HG03196 (cell line): Measurements from ENCODE around the gene NR5A1.

ENCODE experiments used
- ATAC-seq: cut with Tn5 transposase; IDR thresholded peaks from one replicate; pipeline ENCODE4 v1.9.1; 2021; ENCODE audit not compliant: unreplicated experiment

Gene NR5A1

DNA sequence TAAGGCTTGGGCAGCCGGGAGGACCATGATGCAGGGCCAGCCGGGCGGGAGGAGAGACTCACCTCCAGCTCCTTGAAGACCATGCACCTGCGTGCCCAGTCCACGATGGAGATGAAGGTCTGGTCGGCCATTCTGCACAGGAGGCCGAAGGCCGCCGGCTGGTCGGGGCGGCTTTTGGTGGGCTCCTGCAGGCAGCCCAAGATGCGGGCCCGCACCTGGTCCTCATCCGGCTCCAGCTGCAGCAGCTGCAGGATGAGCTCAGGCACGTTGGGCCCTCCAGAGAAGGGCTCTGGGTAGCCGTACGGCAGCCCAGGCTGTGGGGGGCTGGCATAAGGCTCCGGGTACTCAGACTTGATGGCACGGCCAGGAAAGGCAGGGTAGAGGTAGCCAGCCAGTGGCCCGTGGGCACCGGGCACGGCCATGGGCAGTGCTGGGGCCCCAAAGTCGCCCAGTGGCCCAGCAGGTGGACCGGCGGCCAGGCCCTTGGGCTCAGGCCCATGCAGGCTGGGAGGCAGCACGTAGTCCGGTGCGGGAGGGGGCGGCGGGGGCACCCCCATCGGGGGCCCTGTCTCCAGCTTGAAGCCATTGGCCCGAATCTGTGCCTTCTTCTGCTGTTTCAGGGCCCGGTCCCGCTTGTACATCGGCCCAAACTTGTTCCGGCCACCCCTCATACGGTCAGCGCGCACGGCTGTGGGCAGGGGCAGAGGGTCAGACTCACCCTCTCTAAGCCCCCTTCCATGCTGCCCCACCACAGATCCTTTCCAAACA, 7.0 kb downstream of the NR5A1 start:
- no peak for ATAC-seq

DNA sequence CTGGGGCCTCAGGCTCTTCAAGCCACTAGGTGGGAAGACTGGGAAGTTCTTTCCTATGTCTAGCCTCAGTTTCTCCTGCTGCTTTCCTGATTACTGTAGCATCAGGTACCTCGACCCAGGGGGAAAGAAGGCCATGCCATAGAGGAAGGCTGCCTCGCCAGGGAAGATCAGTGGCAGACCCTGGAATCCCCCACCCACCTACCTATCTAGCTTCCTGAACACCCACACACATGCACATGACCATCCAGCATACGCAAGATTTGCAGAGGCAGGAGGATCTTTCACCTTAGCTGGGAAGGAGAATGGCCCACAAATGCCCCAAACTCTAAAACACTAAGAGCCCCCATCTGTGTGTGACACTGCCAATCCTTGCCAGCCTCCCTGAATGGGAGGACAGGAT, 8.0 kb downstream of the NR5A1 start:
- ATAC-seq = no peak

DNA sequence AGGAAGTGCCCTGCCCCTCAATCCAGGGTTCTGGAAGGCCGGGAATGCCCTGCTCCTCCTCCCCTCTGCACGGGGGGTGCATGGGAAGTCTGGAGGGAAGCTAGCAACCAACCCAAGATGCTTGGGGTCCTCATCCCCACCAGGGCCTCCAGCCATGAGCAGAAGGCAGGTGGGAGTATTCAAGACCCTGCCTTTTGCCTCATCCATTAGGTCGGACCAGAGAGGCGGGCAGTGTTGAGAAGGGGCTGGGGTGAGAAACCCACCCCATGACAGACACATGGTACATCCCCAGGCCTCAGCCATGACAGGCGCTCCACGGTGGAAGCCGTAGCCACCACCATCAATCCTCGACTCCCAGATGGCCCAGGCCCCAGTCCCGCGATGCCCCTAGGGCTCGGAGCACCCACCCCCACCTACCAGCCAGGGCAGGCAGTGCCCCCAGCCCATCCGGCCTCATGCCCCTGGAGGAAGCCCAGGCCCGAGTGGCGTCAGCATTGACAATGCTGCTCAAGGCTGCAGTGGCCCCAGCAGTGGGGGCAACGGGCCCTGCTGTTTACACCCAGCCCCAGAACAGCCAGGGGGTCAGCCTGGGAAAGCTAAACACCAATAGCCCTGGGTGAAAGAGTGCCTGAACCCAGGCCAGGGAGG, 8.6 kb downstream of the NR5A1 start:
- no peak for ATAC-seq

DNA sequence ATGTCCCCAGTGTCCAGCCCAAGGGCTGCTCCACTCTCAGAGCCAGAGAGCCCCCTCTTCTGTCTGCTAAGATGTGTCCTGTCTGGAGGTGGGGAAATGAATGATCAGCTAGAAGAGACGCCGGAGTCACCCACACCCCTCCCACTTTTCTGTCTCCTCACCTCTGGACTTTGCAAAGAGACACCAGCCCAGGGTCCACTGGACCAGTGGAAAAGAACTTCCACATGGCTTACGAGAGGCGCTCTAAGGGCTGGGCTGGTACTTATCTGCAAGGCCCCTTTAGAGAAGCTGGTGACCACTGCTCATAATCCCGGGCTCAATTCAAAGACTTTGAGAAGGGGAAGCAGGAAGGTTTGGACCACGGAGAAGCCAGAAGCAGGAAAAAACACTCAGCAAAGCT, 9.2 kb downstream of the NR5A1 start:
- ATAC-seq = no peak

DNA sequence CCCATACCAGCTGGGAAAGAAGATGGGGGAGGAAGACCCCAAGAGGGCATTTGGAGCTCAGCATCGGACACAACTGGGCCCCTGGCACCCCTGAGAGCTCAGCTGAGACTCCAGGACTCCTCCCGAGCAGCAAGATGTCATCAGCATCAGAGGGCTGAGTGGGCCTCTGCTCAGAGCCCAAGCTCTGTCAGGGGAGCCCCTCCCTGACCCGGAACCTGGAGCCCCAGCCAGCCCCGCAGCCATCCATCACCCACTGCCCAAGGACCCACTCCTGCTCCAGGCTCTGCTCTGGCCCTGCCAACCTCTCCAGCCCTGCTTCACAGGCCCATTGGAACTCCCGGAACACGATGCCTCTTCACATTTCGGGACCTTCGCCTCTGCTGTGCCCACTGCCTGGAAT, 9.8 kb downstream of the NR5A1 start:
- no peak for ATAC-seq

DNA sequence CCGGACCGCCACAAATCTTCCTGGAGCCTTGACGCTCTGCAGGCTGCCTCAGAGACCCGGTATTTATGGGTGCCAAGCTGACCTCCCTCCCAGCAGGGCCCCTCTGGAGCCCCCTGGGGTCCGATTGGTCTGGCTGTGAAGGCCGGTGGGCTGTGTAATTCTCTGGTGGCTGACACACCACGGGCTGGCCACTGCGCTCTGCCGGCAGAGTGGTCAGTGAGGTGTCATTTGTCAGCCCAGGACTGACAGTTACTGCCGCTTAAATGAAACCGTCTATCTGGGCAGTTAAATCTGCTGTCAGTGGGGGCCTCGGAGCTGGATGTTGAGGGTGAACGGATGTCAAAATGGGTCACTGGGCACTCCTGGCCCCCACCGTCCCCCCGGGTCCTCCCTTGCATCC, 10.7 kb downstream of the NR5A1 start:
- ATAC-seq = no peak

DNA sequence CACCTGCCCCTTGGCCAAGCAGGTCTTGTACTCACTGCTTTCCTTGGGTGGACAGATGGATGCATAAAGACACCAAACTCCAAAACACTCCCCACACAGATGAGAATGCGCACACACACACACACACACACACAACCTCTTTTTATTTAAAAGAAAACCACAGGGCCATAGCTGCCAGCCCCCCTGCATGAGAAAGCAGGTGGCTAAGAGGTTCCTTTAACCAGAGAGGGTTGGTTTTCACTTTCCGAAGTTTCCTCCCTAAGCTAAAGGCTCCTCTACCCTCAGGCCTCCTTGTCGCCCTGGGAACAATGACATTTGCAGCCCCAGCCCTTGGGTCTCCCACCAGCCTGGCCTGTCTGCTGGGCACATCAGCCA, 11.1 kb downstream of the NR5A1 start:
- no peak for ATAC-seq

DNA sequence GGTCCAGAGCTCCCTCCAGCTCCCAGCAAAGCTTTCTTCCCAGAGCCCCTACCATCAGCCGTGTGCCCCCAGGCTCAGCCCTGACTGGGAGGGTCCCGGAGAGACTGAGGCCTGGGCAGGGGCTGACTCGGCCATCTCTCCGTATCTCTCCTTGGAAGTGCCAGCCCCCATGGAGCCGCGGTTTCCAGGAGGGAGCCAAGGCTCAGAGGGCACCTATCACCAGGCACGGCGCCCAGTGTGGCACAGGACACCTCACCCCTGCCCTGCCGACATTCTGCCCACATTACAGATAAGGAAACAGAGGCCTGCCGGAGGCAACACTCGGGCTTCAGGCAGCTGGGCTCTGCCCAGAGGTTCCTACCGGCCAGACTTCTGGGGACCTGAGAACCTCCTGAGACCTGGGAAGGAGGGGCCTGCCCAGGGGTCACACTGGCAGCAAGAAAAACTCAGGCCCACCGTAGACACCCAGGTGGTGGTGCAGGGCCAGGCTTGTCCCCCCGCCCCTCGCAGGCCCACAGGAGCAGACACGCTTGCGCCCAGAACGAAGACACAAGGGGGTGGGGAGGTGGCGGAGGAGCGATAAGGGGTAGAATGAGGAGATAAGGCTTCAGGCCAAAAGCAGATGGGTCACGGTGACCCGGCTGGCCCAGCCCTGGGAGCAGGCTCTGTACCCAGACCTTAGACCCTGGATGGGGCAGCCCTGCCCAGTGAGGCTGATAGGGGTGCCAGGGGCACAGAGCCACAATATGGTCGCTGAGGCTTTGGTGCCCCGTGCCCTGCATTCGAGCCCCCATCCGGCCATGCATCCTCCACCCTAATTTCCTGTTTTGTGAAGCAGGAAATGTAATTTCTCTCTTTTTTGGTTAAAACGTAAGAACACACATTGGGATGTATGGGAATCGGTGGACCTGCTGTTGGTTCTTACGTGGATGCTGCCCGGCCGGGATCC, 11.8 kb downstream of the NR5A1 start:
- no peak for ATAC-seq

DNA sequence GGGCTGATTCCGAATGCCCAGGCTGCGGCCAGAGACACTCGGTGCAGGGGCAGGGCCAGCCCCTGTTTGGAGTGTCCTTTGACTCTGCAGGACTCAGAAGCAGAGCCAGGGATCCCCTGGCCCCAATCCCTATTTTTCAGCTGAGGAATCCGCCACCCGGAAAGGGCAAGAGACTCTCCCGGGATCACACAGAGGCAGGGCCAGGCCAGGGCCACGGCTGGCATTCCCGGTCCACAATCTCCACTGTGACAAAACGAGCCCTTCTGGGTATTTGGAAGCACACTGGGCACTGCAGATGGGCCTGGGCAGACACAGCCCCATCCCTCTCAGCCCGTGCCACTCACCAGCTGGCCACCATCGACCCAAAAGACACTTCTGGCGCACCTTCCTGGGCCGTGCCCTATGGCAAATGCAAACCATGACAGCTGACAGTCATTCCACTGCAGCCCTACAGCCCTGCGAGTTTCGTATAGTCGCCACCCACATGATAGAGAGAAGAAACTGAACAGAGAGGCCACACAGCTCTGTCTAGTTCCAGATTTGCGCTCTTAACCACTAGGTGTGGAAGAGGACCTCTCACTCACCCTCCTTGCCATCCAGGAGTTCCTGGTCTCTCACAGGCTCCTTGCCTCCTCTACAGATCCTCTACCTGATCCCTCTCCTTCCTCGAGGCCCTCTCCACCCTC, 13.3 kb downstream of the NR5A1 start:
- no peak for ATAC-seq

DNA sequence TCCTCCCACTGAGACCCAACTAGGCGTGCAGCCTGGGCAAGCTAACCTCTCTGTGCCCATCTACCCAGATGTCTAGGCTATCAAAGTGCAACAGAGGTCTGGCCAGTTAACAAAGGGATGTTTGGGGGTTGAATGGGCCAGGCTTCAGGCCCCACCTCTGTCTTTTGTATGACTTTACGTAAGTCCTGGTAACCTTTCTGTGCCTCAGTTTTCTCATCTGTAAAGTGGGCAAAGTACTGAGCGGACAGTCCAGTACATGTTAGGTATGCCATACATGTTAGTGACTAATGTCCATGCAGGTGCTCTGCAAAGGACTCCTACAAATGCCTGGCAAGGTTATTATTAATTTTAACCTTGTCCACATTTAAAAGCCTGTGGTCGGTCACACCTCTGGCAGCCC, 14.0 kb downstream of the NR5A1 start:
- ATAC-seq = no peak

DNA sequence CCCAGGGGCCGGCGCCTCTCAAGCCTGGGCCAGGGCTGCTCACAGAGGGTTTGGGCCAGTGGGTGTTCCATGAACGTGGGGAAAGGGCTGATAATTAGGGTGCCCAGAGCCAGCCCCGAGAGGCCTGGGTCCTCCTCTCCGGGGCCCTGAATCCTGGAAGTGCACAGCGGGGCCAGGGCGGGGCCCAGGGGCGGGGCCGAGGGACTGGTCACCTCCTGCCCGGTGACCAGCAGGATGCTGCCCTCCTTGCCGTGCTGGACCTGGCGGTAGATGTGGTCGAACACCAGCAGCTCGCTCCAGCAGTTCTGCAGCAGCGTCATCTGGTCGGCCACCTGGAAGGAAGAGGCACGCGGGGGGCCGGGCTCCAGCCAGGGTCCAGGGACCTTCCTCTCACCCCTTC, 14.4 kb downstream of the NR5A1 start:
- ATAC-seq = no peak

DNA sequence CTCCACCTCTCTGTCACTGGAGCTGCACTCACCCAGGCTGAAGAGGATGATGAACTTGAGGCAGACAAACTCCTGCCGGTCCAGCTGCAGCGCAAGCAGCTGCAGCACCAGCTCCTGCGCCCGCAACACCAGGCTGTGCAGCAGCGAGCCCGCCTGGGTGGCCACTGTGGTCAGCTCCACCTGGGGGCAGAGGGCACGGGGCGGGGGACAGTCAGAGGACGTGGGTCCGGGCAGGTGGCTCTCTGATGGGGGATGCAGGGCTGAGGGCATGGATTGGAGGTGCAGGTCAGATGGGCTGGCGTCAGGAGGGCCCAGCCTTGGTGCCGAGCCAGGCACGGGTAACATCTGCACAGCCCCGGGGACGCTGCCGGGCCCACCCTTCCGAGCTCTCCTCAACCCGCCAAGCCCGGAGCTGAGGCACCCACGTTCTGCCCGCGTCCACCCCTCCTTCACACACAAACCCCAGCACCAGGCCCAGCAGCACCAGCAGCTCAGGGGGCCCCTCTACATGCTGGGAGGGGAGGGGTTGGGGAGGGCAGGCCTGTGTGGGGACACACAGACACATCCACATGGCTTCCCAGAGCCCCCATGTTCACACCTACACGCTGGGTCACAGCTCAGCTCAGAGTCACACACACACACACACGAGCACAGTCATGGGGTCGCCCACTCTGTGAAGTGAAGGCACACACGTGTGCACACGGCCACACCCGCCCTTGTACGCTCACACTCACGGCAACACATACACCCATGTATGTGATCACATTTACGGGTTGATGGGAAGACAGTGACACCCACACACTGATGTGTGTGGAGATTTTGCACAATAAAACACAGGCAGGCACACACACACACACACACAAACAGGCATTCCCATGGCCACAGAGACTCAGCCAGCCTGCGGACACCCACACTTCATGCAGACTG, 15.9 kb downstream of the NR5A1 start:
- no peak for ATAC-seq

DNA sequence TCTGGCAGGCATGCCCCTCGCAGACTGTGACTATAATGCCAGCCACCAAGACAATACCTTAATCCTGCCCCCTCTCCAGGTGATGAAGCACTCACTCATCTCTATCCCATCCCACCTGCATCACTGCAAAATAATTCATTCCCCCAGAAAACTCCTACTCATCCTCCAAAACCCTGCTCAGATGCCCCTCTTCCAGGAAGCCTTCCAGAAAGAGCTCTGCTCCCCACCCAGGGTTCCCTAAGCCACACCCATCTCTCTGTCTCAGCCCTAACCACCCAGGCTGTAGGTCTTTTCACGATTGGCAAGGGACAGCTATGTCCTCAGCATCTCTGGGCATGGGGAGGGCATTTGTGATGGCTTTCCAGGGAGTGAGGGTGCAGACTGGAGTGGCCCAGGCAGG, 17.2 kb downstream of the NR5A1 start:
- no peak for ATAC-seq

DNA sequence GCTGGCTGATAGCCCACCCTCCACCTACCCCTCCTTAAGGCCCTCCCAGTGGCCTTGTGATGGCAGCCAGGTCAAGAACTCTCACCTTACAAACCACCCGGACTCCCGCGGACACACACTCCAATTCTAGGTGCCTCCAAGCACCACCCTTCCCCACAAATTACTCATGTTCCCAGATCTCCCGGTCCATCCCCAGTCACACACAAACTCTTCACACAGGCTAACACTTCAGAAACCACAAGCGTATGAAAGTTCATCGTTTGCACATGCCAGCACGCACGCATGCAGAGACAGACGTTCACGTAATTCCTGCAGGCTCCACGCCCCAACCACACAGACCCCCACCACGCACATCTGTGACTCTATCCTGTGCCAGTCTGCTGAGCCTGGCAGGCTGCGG, 18.0 kb downstream of the NR5A1 start:
- no peak for ATAC-seq

DNA sequence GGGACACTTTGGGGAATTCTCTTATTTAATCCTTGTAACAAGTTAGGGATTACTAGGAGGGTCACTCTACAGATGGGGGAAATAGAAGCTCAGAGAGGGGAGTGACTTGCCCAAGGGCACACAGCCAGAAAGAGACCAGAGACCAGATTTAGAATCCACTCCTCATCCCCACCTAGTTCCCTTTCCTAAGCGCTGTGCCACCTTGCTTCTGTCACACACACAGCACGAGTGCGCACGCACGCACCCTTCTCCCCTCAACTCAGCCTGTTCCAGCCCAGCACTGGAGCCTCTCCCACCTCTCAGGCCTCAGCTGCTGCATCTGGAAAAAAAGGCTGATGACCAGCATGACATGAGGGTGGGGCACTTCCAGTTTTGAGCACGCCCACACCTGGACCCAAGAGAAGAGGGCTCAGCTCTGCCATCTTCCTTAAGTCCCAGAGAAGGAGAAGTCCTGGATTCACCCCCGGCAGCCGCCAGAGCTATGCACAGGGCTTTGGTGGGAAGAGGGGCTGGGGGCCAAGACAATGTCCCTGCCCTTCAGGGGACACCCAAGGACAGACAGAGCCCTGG, 18.5 kb downstream of the NR5A1 start:
- no peak for ATAC-seq

DNA sequence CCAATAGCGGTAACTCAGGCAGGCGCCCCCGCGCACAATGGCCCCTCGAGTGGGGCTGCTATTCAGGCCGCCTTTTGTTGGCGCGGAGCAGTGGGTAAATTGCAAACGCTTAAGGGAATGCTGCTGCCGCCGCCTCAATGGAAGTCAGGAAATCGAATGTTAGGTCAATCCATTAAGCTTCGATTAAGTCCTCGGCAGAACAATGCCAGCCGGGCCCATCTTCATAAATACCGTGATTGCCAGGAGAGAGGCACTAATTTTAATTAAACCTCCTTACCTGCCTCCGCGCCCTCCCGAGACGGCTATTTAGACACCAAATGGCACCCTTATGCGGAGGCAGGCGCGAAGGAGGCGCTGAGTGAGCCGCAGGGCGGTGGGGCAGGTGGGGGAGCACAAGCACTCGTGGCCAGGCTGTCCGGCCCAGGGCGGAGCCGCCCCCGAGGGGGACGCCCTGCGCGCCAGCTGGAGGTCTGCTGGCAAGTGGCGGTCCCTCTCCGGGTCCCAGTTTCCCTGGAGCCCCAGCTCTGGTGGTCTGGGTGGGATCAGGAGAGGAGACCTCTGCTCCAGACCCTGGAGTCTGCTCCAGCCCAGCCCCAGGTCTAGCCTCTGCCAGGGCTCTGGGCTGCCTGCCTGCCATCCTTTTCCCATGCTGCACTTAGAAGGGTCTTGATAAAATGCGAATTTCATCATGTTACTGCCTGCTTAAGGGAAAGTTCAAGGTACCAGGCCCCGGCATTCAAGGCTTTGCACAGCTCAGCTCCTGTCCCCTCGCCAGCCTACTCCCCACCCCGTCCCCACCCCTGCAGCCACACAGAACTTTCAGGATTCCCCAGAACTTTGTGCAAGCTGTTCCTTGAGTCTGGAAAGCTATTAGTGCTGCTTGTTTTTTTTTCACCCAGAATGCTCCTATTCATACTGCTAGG, 19.7 kb downstream of the NR5A1 start:
- ATAC-seq = no peak

DNA sequence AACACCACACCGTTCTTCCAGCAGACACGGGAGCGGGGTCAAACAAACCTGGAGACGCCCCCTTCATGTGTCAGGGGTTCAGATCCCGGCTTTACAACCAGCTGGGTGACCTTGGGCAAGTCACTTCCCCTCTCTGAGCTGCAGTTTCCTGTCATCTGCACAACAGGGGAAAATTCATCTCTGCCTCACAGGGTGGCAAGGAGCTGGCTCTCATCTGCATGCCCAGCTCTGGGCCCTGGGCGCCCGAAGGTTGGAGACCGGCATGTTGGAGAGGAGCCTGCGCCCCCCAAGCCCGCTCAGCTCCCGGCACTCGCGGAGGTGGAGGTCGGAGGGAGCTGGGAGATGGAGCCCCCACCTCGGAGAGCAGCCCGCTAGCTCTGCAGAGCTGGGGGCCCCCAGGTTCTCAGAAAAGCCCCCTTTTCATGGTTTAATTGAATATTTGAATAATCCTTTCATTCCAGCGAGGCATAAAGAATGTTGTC, 20.4 kb downstream of the NR5A1 start:
- no peak for ATAC-seq

DNA sequence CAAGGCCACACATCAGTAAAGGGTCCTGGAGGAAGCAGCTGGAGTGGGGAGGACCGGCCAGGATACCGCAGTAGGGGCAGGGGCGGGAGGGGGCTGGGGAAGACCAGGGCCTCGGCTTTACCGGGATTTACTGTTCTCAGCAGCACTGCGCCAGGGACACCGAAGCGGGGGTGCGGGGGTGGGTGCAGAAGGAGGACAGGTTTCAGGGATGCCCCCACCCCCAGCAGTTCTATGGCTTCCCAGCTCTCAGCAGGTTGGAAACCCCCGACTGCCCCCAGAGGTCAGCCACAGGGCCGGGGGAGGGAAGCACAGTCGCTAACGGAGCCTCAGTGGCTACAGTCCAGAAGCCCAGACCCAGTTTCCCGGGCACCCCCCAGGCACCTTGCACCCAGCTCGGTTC, 21.3 kb downstream of the NR5A1 start:
- ATAC-seq = no peak

DNA sequence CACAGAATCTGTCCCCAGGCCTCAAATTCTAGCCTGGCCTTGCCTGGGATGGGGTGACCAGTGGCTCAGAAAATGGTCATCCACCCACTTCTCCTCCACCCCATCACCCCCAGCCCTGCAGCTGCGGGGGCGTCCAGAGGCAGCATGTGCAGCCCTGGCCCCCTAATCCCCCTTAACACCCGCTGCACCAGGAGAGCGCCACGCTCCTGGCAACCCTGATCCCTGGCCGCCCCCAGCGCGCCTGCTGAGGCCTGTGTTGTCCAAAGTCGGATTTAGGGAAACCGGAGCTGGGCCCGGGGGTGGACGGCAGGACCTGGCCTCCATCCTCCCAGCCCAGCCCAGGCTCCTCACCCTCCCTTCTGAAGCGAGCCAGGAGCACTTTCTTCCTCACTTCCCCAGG, 22.0 kb downstream of the NR5A1 start:
- ATAC-seq = no peak
